ENCODE results near the gene PTX3. TPM values are rescaled to one million over a fixed set of nuclear protein-coding genes. Genes with fewer than 3 reads are reported as not detected.

Gene PTX3
- 48.3 and 49.5 TPM in 2 replicates for total RNA-seq (2014; rRNA removed; shearing (Covaris generic))

- peak; percentile 88 for DNase-seq (ENCODE audit: low read depth)
These were observed at the start of gene PTX3 for GRCh38 chr3:157436583-157437291. TSS of gene PTX3 (plus strand) at chr3:157436850. CDS start at chr3:157436934, 84 bp downstream.

GRCh38 chr3:157387708-157388435 lies 48.8 kb upstream of the PTX3 start:
- no peak for DNase-seq (ENCODE audit: low read depth)

GRCh38 chr3:157388976-157389375 lies 47.7 kb upstream of the PTX3 start:
- DNase-seq (ENCODE audit: low read depth) = no peak

GRCh38 chr3:157390713-157391515 lies 45.7 kb upstream of the PTX3 start:
- DNase-seq (ENCODE audit: low read depth) = peak; percentile 5

- DNase-seq (ENCODE audit: low read depth) = no peak
These were observed 44.5 kb upstream of the PTX3 start for GRCh38 chr3:157392104-157392503.

- no peak for DNase-seq (ENCODE audit: low read depth)
These were observed 43.5 kb upstream of the PTX3 start for GRCh38 chr3:157393113-157393512.

- no peak for DNase-seq (ENCODE audit: low read depth)
These were observed 42.2 kb upstream of the PTX3 start for GRCh38 chr3:157394411-157394810.

GRCh38 chr3:157398598-157398997 lies 38.1 kb upstream of the PTX3 start:
- no peak for DNase-seq (ENCODE audit: low read depth)

GRCh38 chr3:157404381-157404780 lies 32.3 kb upstream of the PTX3 start:
- DNase-seq (ENCODE audit: low read depth) = no peak

GRCh38 chr3:157405457-157405856 lies 31.2 kb upstream of the PTX3 start:
- DNase-seq (ENCODE audit: low read depth) = peak; percentile 89

- no peak for DNase-seq (ENCODE audit: low read depth)
These were observed 30.3 kb upstream of the PTX3 start for GRCh38 chr3:157406394-157406793.

- no peak for DNase-seq (ENCODE audit: low read depth)
These were observed 28.9 kb upstream of the PTX3 start for GRCh38 chr3:157407769-157408168.

GRCh38 chr3:157408499-157409149 lies 28.0 kb upstream of the PTX3 start:
- DNase-seq (ENCODE audit: low read depth) = no peak

GRCh38 chr3:157409516-157409915 lies 27.1 kb upstream of the PTX3 start:
- no peak for DNase-seq (ENCODE audit: low read depth)

GRCh38 chr3:157410945-157411344 lies 25.7 kb upstream of the PTX3 start:
- no peak for DNase-seq (ENCODE audit: low read depth)

GRCh38 chr3:157412323-157412855 lies 24.3 kb upstream of the PTX3 start:
- no peak for DNase-seq (ENCODE audit: low read depth)

- no peak for DNase-seq (ENCODE audit: low read depth)
These were observed 21.8 kb upstream of the PTX3 start for GRCh38 chr3:157414861-157415260.

GRCh38 chr3:157416347-157417087 lies 20.1 kb upstream of the PTX3 start:
- DNase-seq (ENCODE audit: low read depth) = no peak

GRCh38 chr3:157417247-157417646 lies 19.4 kb upstream of the PTX3 start:
- peak; percentile 27 for DNase-seq (ENCODE audit: low read depth)

- DNase-seq (ENCODE audit: low read depth) = peak; percentile 41
These were observed 18.5 kb upstream of the PTX3 start for GRCh38 chr3:157418104-157418503.

GRCh38 chr3:157420606-157421130 lies 16.0 kb upstream of the PTX3 start:
- DNase-seq (ENCODE audit: low read depth) = no peak
